Right renal cortex interstitium (tissue), 3 donors: Measurements from ENCODE around the gene CTAG1B. TPM values are rescaled to one million over a fixed set of nuclear protein-coding genes. Genes with fewer than 3 reads are reported as not detected.
"Not testable (repeated sequence)": the region's sequence is repeated elsewhere in the genome, so short reads cannot be mapped to it uniquely, and the experiment has no call there.

ENCODE experiments used
- DNase-seq, 3 donors: peaks; one replicate each; pipeline ENCODE4 v3.0.0-alpha.2; 2013; ENCODE audit warnings: low read depth in 3 of 3, low spot score in 2 of 3
- polyA plus RNA-seq, 3 donors: library from polyadenylated mRNA; unstranded; fragments of 120-200 nt; gene quantifications; one replicate each; pipeline ENCODE4 v1.2.1, GENCODE V29; 2013; ENCODE audit not compliant: insufficient read length in 3 of 3

The CTAG1B gene
- polyA plus RNA-seq, 3 donors: not detected

- not testable (repeated sequence) for DNase-seq
These were observed 11.9 kb upstream of the CTAG1B start for GRCh38 chrX:154630949-154631348.

GRCh38 chrX:154628960-154629359, 9.9 kb upstream of the CTAG1B start:
- DNase-seq: not testable (repeated sequence)

- DNase-seq: not testable (repeated sequence)
These were observed 1.8 kb upstream of the CTAG1B start for GRCh38 chrX:154620767-154621414.

GRCh38 chrX:154613586-154613985, 5.5 kb downstream of the CTAG1B start:
- not testable (repeated sequence) for DNase-seq

GRCh38 chrX:154611146-154611545, 7.9 kb downstream of the CTAG1B start:
- DNase-seq: not testable (repeated sequence)

- not testable (repeated sequence) for DNase-seq
These were observed 10.3 kb downstream of the CTAG1B start for GRCh38 chrX:154608823-154609222.

GRCh38 chrX:154607976-154608375, 11.1 kb downstream of the CTAG1B start:
- not testable (repeated sequence) for DNase-seq

- no peak for DNase-seq
These were observed 11.7 kb downstream of the CTAG1B start for GRCh38 chrX:154607370-154607769.

GRCh38 chrX:154605566-154605965, 13.5 kb downstream of the CTAG1B start:
- DNase-seq: no peak

- no peak for DNase-seq
These were observed 15.3 kb downstream of the CTAG1B start for GRCh38 chrX:154603438-154604430.

- no peak for DNase-seq
These were observed 16.2 kb downstream of the CTAG1B start for GRCh38 chrX:154602766-154603437.

- no peak for DNase-seq
These were observed 16.9 kb downstream of the CTAG1B start for GRCh38 chrX:154602226-154602625.

- no peak for DNase-seq
These were observed 18.2 kb downstream of the CTAG1B start for GRCh38 chrX:154600759-154601374.

- no peak for DNase-seq
These were observed 19.6 kb downstream of the CTAG1B start for GRCh38 chrX:154599531-154599930.

- no peak for DNase-seq
These were observed 20.4 kb downstream of the CTAG1B start for GRCh38 chrX:154598656-154599055.

GRCh38 chrX:154597221-154597620, 21.9 kb downstream of the CTAG1B start:
- DNase-seq: no peak

- peak in 2 of 3 donors; percentile 13 to 18 for DNase-seq
These were observed 22.7 kb downstream of the CTAG1B start for GRCh38 chrX:154596290-154596929.

- no peak for DNase-seq
These were observed 23.4 kb downstream of the CTAG1B start for GRCh38 chrX:154595559-154596249.

- DNase-seq: no peak
These were observed 24.6 kb downstream of the CTAG1B start for GRCh38 chrX:154594491-154594890.

GRCh38 chrX:154593201-154593600, 25.9 kb downstream of the CTAG1B start:
- DNase-seq: no peak
